Measurements from ENCODE around the gene VPS50.

GRCh38 chr7:93407239-93407638 is 175.1 kb downstream of the VPS50 start:
- TF ChIP-seq POLR2A (IDR thresholded peaks at IDR 0.05) = no peak
- no peak for TF ChIP-seq CTCF (IDR thresholded peaks at IDR 0.05)
